SK-N-SH treated with all-trans-retinoic acid at 6 μM for 48 hours (cell line): Measurements from ENCODE around the gene LRFN2.

Source experiments
- GLIS3 ChIP-seq: fragments of 250-450 bp; sonication (Bioruptor Pico); IDR thresholded peaks from 2 replicates; pipeline ENCODE4 v1.5.0; 2020; ENCODE audit warnings: mild to moderate bottlenecking, moderate library complexity
- PATZ1 ChIP-seq: fragments of 250-450 bp; sonication (Bioruptor Pico); IDR thresholded peaks from 2 replicates; pipeline ENCODE4 v1.8.0; 2020; ENCODE audit warnings: mild to moderate bottlenecking, moderate library complexity, borderline replicate concordance
- POU6F1 ChIP-seq: fragments of 250-450 bp; sonication (Bioruptor Pico); IDR thresholded peaks from 2 replicates; pipeline ENCODE4 v1.8.0; 2021; ENCODE audit warnings: low read depth, mild to moderate bottlenecking, moderate library complexity, borderline replicate concordance
- PPARA ChIP-seq: fragments of 250-450 bp; sonication (Bioruptor Pico); IDR thresholded peaks from 2 replicates; pipeline ENCODE4 v1.5.0; 2020; ENCODE audit warnings: mild to moderate bottlenecking, borderline replicate concordance
- SNAI2 ChIP-seq: fragments of 250-450 bp; sonication (Bioruptor Pico); IDR thresholded peaks from 2 replicates; pipeline ENCODE4 v1.5.0; 2020; ENCODE audit warnings: mild to moderate bottlenecking, moderate library complexity
- ZC3H10 ChIP-seq: fragments of 250-450 bp; sonication (Bioruptor Pico); IDR thresholded peaks from 2 replicates; pipeline ENCODE4 v1.5.1; 2021; ENCODE audit warnings: mild to moderate bottlenecking, moderate library complexity
- ZNF8 ChIP-seq: fragments of 450-650 bp; formaldehyde crosslinking; IDR thresholded peaks from 2 replicates; pipeline ENCODE4 v1.5.0; 2020; ENCODE audit warnings: mild to moderate bottlenecking, moderate library complexity

DNA sequence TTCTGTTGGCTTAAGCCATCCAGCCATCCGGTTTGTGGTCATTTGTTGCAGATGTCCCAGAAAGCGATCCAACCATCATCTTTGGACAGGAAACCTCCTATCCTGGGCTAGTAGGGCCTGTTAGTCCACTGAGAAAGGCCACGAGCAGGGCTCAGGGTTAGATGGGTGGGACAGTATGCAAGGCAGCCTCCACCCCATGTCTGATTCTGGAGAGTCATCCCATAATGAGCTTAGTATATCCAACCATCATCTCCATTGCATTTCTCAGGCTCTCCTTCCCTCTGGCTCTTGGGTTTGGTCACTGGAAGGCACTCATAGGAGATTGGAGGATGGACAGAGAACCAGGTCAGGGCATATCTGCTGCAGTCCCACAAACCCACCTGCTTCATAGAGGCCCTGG is 117.8 kb downstream of the LRFN2 start:
- TF ChIP-seq PPARA (CRISPR knock-in tag) (no peak), POU6F1 (no peak), PATZ1 (CRISPR knock-in tag) (no peak), SNAI2 (CRISPR knock-in tag) (no peak), ZC3H10 (no peak), GLIS3 (CRISPR knock-in tag) (no peak), ZNF8 (CRISPR knock-in tag) (no peak)
